IPS-20b (cell line): ENCODE data around the gene OR4A47.
"Not testable (repeated sequence)": the region's sequence is repeated elsewhere in the genome, so short reads cannot be mapped to it uniquely, and the experiment has no call there.

Source experiments
- H3K27ac ChIP-seq: one replicate; pipeline ENCODE4 v1.5.1; 2013; ENCODE audit warnings: low read length
- H3K27me3 ChIP-seq: 2 replicates; pipeline ENCODE4 v1.6.1; 2013; ENCODE audit warnings: mild to moderate bottlenecking, low read length, inconsistent platforms; ENCODE audit not compliant: insufficient read depth
- H3K36me3 ChIP-seq: 2 replicates; pipeline ENCODE4 v1.6.1; 2013; ENCODE audit warnings: low read depth, mild to moderate bottlenecking, inconsistent platforms, low read length, moderate library complexity; ENCODE audit not compliant: insufficient read depth
- H3K4me1 ChIP-seq: 2 replicates; pipeline ENCODE4 v1.6.1; 2013; ENCODE audit warnings: mild to moderate bottlenecking, control low read depth, inconsistent platforms, low read length, moderate library complexity; ENCODE audit not compliant: insufficient read depth
- H3K4me3 ChIP-seq: 2 replicates; pipeline ENCODE4 v1.5.1; 2013; ENCODE audit warnings: mild to moderate bottlenecking, low read length, inconsistent platforms
- H3K9ac ChIP-seq: 2 replicates; pipeline ENCODE4 v1.6.1; 2013; ENCODE audit warnings: low read depth, mild to moderate bottlenecking, inconsistent platforms, low read length, moderate library complexity
- H3K9me3 ChIP-seq: 2 replicates; pipeline ENCODE4 v1.6.1; 2013; ENCODE audit warnings: mild to moderate bottlenecking, low read depth, low read length, inconsistent platforms; ENCODE audit not compliant: insufficient read depth

The OR4A47 gene

GRCh38 chr11:48488493-48488892 lies at the start of gene OR4A47:
Gene OR4A47 (plus strand): TSS chr11:48488793. CDS start chr11:48488793, 0 bp downstream.
- not testable (repeated sequence) for H3K36me3 ChIP-seq, H3K4me3 ChIP-seq, H3K9ac ChIP-seq, H3K27me3 ChIP-seq, H3K4me1 ChIP-seq, H3K27ac ChIP-seq
- peaks cover 45% of the 10 kb centered on the region for H3K9me3 ChIP-seq

DNA sequence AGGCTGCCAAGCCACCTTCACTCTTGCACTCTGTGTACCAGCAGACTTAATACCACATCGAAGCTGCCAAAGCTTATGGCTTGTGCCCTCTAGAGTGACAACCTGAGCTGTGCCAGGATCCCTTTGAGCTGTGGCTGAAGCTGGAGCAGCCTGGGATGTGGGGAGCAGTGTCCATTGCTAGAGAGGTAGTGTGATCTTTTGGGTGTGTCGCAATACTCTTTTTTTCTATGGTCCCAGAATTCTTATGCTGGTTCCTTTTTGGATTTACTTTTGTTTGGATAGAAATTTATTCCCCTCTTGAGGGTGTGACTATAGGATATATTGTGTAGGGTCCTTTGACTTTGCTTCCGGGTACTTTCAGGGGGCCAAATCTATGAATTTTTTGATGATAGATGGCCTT lies 32.7 kb upstream of the OR4A47 start:
- not testable (repeated sequence) for H3K4me3 ChIP-seq, H3K27me3 ChIP-seq, H3K4me1 ChIP-seq, H3K27ac ChIP-seq, H3K36me3 ChIP-seq, H3K9ac ChIP-seq
- H3K9me3 ChIP-seq: peaks cover 62% of the 10 kb centered on the region

- H3K9me3 ChIP-seq: peaks cover 53% of the 10 kb centered on the region
These were observed 14.6 kb upstream of the OR4A47 start for GRCh38 chr11:48473966-48474365.

GRCh38 chr11:48474703-48475102 lies 13.9 kb upstream of the OR4A47 start:
- H3K4me3 ChIP-seq, H3K36me3 ChIP-seq, H3K27me3 ChIP-seq, H3K4me1 ChIP-seq, H3K9ac ChIP-seq, H3K27ac ChIP-seq: not testable (repeated sequence)
- H3K9me3 ChIP-seq: peaks cover 53% of the 10 kb centered on the region

More at GRCh38 chr11:48473966-48474365, 14.6 kb upstream of the OR4A47 start:
- H3K27me3 ChIP-seq, H3K9ac ChIP-seq, H3K4me3 ChIP-seq, H3K36me3 ChIP-seq, H3K27ac ChIP-seq, H3K4me1 ChIP-seq: not testable (repeated sequence)

DNA sequence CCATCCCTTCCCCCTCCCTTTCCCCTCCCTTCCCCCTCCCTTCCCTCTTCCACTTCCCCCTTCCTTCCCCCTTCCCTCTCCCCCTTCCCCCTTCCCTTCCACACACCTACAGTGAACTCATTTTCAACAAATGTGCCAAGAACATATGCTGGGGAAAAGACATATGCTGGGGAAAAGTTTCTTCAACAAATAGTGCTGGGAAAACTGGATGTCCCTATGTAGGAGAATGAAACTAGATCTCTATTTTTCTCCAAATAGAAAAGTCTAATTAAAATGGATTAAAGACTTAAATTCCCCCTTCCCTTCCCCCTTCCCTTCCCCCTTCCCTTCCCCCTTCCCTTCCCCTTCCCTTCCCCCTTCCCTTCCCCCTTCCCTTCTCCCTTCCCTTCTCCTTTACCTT lies 17.6 kb downstream of the OR4A47 start:
- not testable (repeated sequence) for H3K4me3 ChIP-seq

DNA sequence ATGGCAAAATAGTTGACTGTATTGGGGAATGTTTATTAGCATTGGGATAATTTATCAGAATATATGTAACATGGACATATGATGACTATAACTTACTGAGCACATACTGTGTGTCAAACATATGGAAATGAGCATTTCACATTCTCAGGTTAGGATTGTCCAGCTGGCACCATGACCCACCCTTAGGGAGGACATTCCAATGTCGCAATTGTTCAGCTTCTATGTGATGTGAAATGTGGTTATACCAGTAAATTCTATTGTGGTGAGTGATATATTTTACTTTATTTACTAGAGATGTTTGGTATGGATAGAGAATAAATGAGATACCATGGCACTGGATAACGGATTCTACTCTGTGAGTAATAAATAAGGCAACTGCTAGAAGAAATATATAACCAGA lies 50.4 kb downstream of the OR4A47 start:
- H3K27me3 ChIP-seq: no peaks in the 10 kb centered on the region
- no peak overlapping the region for H3K27ac ChIP-seq
- peaks cover 75% of the 10 kb centered on the region for H3K9me3 ChIP-seq
- H3K4me3 ChIP-seq: no peak overlapping the region
- no peaks in the 10 kb centered on the region for H3K4me1 ChIP-seq
- H3K36me3 ChIP-seq: no peaks in the 10 kb centered on the region
- no peak overlapping the region for H3K9ac ChIP-seq

More for the DNA sequence above, 17.6 kb downstream of the OR4A47 start:
- H3K27me3 ChIP-seq, H3K4me1 ChIP-seq, H3K27ac ChIP-seq, H3K36me3 ChIP-seq, H3K9ac ChIP-seq: not testable (repeated sequence)
- peaks cover 62% of the 10 kb centered on the region for H3K9me3 ChIP-seq
